GM12892 (cell line): Measurements from ENCODE around the gene KLHL8.
"Not testable (repeated sequence)": the region's sequence is repeated elsewhere in the genome, so short reads cannot be mapped to it uniquely, and the experiment has no call there.

Source experiments
- DNase-seq: peaks from one replicate; pipeline ENCODE4 v3.0.0; 2011; ENCODE audit not compliant: insufficient read length
- FAIRE-seq: peaks from 2 replicates; lab custom pipeline; 2011; peaks lifted over from hg19 to GRCh38; lab: Jason Lieb, UNC
- POLR2A ChIP-seq: IDR thresholded peaks from 2 replicates; pipeline ENCODE4 v1.6.1; 2011; ENCODE audit warnings: low read depth, low read length, control low read depth
- POLR2AphosphoS5 ChIP-seq: IDR thresholded peaks from 2 replicates; pipeline ENCODE4 v1.6.1; 2011; ENCODE audit warnings: low read depth, low read length, control low read depth
- TAF1 ChIP-seq: IDR thresholded peaks from 2 replicates; pipeline ENCODE4 v1.6.1; 2011; ENCODE audit warnings: low read depth, mild to moderate bottlenecking, control low read depth, low read length, borderline replicate concordance

Gene KLHL8

GRCh38 chr4:87225936-87226335 lies 5.5 kb upstream of the KLHL8 start:
- FAIRE-seq, result no peak
- no peak for DNase-seq
- TF ChIP-seq POLR2A (no peak), TAF1 (no peak), POLR2AphosphoS5 (no peak)

GRCh38 chr4:87224141-87224923 lies 3.9 kb upstream of the KLHL8 start:
- no peak for DNase-seq
- no peak for TF ChIP-seq POLR2A
- TF ChIP-seq TAF1, result no peak
- TF ChIP-seq POLR2AphosphoS5, result no peak
- no peak for FAIRE-seq

GRCh38 chr4:87219632-87220093 lies 755 bp downstream of the KLHL8 start:
- TF ChIP-seq POLR2AphosphoS5, result no peak
- no peak for TF ChIP-seq POLR2A
- FAIRE-seq (no peak), DNase-seq (no peak)

- not testable (repeated sequence) for FAIRE-seq, DNase-seq
Observed at GRCh38 chr4:87217235-87217763, 3.1 kb downstream of the KLHL8 start.

GRCh38 chr4:87216469-87216868 lies 3.9 kb downstream of the KLHL8 start:
- TF ChIP-seq TAF1, result no peak
- TF ChIP-seq POLR2A, result no peak
- no peak for TF ChIP-seq POLR2AphosphoS5
- DNase-seq (no peak), FAIRE-seq (no peak)

GRCh38 chr4:87213421-87214075 lies 6.9 kb downstream of the KLHL8 start:
- FAIRE-seq (no peak), DNase-seq (no peak)

GRCh38 chr4:87211249-87211952 lies 9.0 kb downstream of the KLHL8 start:
- DNase-seq (no peak), FAIRE-seq (no peak)
- TF ChIP-seq POLR2A, result no peak
- TF ChIP-seq TAF1, result no peak
- no peak for TF ChIP-seq POLR2AphosphoS5

More at GRCh38 chr4:87213421-87214075, 6.9 kb downstream of the KLHL8 start:
- TF ChIP-seq POLR2A (no peak), TAF1 (no peak), POLR2AphosphoS5 (no peak)

GRCh38 chr4:87209696-87210095 lies 10.7 kb downstream of the KLHL8 start:
- FAIRE-seq, result no peak
- TF ChIP-seq POLR2AphosphoS5, result no peak
- TF ChIP-seq POLR2A, result no peak
- no peak for TF ChIP-seq TAF1
- DNase-seq, result no peak

GRCh38 chr4:87209182-87209581 lies 11.2 kb downstream of the KLHL8 start:
- FAIRE-seq, result no peak
- no peak for DNase-seq
- TF ChIP-seq POLR2A (no peak), TAF1 (no peak), POLR2AphosphoS5 (no peak)

- DNase-seq, result no peak
- FAIRE-seq, result no peak
- no peak for TF ChIP-seq TAF1
- TF ChIP-seq POLR2AphosphoS5, result no peak
- TF ChIP-seq POLR2A, result no peak
Observed at GRCh38 chr4:87204559-87204958, 15.9 kb downstream of the KLHL8 start.

GRCh38 chr4:87196927-87197326 lies 23.5 kb downstream of the KLHL8 start:
- FAIRE-seq (no peak), DNase-seq (no peak)
- TF ChIP-seq POLR2A, result no peak
- no peak for TF ChIP-seq TAF1
